Left renal pelvis (tissue), 4 donors: Measurements from ENCODE around the gene ANKRD23. TPM values are rescaled to one million over a fixed set of nuclear protein-coding genes. Genes with fewer than 3 reads are reported as not detected.
"Not testable (repeated sequence)": the region's sequence is repeated elsewhere in the genome, so short reads cannot be mapped to it uniquely, and the experiment has no call there.

Experiments
- DNase-seq, 4 donors: peaks; one replicate each; pipeline ENCODE4 v3.0.0-alpha.2; 2013; ENCODE audit warnings: low read depth in 4 of 4, low spot score in 3 of 4
- polyA plus RNA-seq, 4 donors: library from polyadenylated mRNA; unstranded; fragments of 120-200 nt; gene quantifications; one replicate each; pipeline ENCODE4 v1.2.1, GENCODE V29; 2013; ENCODE audit not compliant: insufficient read length in 4 of 4

The ANKRD23 gene
- polyA plus RNA-seq, 4 donors: 4.1 to 6.1 (median 4.5) TPM

DNA sequence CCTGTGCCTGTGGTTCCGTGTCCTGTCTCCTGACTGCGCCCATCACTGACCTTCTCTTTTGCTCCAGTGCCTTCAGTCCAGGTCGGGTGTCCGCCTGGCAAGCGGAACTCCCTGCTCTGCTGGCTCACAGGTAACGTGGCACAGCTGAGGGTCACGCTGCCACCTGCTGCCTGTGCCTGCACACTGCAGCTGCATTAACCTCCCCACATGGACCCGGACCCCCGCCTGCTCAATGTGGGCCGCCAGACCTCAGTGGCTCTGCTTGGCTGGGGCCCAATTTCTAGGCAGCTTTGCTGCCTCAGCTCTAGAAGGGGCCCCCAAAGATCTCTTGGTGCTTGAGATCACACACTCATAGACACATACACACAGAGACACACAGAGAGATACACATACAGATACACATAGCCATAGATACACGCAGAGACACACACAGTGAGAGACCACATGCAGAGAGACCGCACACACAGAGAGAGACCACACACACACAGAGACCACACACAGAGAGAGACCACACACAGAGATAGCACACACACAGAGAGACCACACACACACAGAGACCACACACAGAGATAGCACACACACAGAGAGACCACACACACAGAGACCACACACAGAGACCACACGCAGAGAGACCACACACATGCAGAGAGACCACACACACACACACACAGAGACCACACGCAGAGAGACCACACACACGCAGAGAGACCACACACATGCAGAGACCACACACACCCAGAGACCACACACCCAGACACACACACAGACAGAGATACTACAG lies 42.6 kb downstream of the ANKRD23 start:
- DNase-seq: no peak

DNA sequence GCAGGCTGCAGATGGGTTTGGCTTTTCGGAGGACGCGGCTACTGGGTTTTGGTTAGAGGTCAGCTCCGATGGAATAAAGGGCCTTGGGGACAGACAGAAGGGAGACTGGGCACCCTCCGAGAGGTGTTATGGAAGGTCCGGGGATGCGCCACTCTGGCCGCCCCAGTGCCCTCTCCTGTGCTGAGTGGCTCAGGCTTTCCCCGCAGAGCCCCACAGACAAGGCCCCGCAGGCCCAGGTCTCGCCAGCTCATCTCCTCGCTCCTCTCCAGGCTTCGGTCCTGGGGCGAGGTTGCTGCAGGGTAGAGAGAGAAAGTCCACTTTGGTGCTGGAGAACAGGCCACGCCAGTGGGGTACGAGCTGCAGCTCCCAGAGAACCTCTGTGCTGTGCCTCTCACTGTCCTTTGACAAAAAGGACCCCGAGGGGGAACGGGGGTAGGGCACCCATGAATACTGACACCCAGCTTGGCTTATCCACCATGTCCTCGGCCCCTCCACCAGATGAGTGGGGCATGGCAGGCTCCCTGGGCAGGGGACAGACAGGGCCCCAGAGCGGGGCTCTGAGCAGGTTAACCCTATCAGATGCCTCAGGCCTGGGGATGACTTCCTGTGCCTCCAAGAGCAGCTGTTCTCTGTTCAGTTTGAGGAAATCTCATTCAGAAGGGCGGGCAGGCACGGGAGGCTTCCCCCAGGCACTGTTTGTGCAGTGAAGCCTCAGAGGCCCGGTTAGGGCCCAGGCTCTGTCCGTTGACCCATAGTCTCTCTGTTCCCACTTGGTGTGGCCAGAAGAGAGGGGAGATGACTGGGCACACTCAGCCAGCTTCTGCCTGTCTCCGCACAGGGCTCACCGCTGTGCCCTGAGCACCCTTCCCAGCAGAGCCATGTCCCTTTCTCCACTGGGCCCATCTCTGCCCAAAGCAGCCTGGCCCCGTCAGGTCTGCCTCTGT lies 43.5 kb downstream of the ANKRD23 start:
- DNase-seq: no peak

DNA sequence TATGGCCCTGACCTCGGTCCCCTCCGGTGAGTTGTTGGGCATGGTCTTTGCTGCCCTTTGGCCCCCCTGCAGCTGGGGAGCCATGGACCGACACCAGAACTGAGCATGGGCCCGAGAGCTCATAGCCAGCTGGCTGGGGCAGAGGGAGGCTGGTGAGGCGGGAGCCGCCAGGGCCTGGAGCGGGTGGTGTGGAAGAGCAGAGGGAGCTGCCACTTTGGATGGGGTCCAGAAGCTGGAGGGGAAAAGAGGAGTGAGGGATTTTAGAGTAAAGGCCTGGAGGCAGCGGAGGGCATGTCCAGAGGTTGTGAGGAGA lies 44.2 kb downstream of the ANKRD23 start:
- DNase-seq: no peak

DNA sequence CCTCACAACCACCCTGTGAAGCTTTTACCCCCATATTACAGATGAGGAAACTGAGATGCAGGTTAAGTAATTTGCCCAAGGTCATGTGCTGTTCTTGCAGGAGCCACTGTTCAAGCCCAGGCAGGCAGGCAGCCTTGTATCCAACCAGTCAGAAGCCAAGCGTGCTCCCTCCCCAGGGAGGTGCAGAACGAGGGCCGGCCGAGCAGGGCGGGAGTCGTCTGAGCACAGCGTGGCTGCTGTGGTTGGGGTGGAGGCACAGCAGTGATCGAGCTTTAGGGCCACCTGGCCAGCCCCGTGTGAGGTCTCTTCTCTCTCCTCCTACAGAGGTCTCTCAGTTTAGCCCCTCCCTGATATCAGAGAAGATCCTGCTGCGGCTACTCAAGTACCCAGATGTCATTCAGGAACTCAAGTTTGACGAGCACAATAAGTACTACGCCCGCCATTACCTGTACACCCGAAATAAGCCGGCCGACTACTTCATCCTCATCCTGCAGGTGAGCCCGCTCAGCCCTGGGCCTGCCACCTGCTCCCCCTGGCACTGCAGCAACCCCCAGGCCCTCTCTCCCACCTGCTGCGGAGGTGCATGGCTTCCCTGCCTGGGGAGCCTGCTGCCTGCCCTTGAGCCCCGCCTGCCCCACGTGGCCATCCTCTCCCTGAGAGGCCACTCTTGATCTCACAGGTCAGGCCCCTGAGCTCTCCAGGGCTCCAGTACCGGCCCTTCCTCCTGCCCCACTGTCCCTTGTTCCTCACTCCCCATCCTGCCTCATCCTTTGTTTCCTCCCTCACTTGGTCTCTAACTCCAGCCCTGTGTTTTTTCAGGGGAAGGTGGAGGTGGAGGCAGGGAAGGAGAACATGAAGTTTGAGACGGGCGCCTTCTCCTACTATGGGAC lies 44.8 kb downstream of the ANKRD23 start:
- DNase-seq: no peak

DNA sequence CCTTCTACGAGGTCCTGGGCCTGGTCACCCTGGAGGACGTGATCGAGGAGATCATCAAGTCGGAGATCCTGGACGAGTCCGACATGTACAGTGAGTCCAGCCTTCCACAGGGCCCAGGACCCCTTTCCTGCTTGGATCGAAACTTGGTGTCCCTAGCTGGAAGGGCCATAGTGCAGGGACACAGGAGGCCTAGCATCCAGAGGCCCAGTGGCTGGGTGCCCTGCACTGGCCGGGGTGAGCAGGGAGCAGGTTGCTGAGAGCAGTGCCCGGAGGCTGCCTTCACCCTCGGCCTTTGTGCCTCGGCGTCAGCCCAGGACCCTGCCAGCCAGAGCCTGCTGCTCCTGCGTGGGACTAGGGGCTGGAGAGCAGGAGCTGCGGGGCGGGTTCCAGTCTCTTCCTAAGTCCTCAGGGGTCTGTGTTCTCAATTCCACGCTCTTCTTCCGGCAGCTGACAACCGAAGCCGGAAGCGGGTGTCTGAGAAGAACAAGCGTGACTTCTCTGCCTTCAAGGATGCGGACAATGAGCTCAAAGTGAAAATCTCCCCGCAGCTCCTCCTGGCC lies 46.7 kb downstream of the ANKRD23 start:
- no peak for DNase-seq

DNA sequence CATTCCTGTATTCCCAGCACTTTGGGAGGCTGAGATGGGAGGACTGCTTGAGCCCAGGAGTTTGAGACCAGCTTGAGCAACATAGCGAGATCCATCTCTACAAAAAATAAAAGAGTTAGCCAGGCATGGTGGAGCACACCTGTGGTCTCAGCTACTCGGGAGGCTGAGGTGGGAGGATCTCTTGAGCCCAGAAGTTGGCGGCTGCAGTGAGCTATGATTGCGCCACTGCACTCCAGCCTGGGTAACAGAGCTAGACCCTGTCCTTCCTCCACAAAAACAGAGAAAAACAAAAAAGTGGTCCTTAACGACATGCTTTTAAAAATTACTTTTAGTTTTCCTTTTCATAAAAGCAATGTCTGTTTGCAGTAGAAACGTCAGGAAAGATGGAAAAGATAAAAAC lies 47.3 kb downstream of the ANKRD23 start:
- DNase-seq: not testable (repeated sequence)

DNA sequence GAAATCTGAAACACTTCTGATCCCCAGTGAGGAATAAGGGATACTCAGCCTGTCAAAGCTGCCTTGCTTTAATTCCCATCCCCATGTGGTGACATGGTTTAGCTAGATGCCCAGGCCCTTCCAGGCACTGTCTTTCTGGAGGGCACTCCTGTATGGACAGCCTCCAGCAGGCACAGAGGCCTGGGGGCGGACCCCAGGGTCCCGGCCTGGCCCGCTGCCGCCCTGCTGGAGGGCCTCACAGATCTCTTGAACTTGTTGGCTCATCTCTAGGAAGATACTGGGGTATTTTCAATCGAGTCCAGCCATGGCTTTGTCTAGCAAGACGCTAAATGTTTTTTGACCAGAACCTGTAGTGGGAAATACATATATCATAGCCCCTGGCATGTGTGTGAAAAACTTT lies 48.7 kb downstream of the ANKRD23 start:
- no peak for DNase-seq

DNA sequence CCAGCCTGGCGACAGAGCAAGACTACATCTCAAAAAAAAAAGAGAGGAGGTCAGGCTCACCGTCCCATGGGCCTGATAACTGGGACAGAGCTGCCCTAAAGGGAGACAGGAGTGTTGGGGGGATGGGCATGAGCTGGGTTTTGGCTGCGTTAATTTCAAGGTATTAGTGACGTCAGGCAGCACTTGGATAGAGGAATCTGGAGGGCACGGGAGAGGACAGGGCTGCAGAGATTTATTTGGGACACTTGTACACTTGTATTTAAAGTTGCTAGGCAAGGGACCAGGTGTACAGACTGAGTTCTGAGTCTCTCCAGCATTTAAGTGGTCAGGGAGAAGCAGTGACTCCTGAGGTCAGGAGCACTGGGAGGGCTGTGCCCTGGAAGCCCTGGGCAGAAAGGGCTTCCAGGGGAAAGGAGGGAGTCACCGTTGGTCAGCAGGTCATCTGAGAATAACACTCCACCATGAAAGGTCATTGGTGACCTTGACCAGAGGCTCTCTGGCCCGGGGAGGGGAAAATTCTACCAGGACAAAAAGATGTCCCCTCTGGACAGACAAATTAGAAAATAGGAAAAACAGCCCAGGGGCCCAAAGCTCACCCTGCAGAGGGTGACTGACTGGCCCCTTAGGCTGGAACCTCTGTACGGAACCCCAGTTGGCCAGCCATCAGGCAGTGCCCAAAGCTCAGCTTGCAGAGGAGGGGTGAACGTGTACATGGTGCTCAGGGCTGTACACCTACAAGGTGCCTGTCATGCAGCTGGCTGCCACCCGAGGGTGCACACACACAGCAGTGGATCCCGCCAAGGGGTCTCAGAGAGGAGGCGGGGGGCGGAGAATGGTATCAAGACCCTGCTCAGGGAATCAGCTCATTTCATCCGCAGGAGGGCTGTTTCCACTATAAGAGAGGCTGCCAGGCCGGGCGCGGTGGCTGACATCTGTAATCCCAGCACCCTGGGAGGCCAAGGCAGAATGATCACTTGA lies 50.8 kb downstream of the ANKRD23 start:
- DNase-seq: no peak

DNA sequence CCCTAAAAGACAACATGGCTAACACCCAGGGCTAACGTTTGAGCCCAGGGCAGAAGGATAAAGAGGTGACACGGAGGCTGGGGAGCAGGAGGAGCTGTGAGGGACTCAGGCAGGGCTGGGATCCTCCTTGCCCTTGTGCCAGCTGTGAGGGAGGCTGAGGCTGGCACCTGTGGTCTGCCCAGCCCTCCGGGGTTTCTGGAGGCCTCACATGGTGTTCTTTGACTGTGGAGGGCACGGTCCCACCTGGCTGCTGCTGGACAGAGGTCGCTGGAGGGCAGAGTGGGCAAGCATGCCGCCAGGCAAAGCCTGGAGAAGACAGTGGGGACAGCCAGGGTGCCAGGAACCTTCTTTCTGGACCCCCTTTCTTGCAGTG lies 54.6 kb downstream of the ANKRD23 start:
- no peak for DNase-seq

DNA sequence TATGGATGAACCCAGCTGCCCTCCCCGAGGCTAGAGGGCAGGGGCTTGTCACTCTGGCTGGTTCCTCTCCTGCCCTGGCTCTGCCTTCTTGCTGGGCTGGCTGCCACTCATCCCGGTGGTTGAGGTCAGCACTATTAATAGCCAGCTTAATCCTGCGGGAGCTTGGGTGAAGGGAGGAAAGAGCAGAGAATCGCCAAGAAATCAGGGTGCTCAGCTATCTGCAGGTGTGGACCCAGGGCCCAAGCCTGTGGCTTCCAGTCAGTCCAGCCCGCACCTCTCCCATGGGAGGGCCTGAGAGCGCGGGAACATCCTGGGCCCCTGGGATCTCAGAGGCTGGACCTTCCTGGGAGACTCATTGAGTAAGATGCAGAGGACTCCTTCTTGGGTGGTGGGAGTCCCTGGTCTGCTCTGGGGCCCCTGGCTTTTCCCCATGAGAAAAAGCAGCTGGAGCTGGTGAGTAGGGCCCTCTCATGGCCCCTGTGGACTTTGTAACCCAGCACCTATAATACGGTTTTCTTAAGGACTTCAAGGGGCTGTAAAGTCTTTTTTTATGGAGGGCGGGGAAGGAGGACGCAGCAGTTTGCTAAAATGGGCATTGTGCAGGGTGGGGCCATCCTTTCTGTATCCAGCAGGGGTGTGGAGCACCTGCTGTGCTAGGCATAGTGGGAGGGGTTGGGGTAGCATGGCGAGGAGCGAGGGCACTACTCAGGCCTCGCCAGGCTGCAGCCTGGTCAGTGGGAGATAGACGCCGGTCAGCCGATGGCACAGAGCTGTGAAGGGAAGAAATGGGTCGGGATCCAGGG lies 55.2 kb downstream of the ANKRD23 start:
- no peak for DNase-seq

Other genes starting within 250 kb of the ANKRD23 start
- 10 to 100 TPM; 43.1 to 60.6 (median 56.2) TPM for gene KANSL3, start 205.7 kb downstream of the ANKRD23 start, polyA plus RNA-seq
- gene FER1L5, start 201.3 kb downstream of the ANKRD23 start, polyA plus RNA-seq: 1 to 10 TPM in 2 of 4 donors, under 1 TPM in 2; 0.44 to 1.8 (median 1.0) TPM
- 10 to 100 TPM; 35.9 to 53.4 (median 49.7) TPM for gene LMAN2L, start 104.0 kb downstream of the ANKRD23 start, polyA plus RNA-seq
- gene CNNM4, start 83.1 kb downstream of the ANKRD23 start, polyA plus RNA-seq: 10 to 100 TPM in 3 of 4 donors, 1 to 10 TPM in 1; 8.1 to 15.4 (median 12.5) TPM
- gene CNNM3, start 27.8 kb downstream of the ANKRD23 start, polyA plus RNA-seq: 10 to 100 TPM; 27.5 to 37.3 (median 34.2) TPM
- 10 to 100 TPM in 1 of 4 donors, 1 to 10 TPM in 3; 6.6 to 10.9 (median 7.2) TPM for gene ANKRD39, start 14.0 kb upstream of the ANKRD23 start, polyA plus RNA-seq
- gene SEMA4C, start 26.1 kb upstream of the ANKRD23 start, polyA plus RNA-seq: 10 to 100 TPM; 34.4 to 47.9 (median 41.0) TPM
- 1 to 10 TPM in 1 of 4 donors, under 1 TPM in 3; 0.39 to 1.1 (median 0.44) TPM for gene FAM178B, start 142.6 kb upstream of the ANKRD23 start, polyA plus RNA-seq